Tibial nerve (tissue), 4 donors: ENCODE results near the gene HOXB7.
A peak's percentile ranks its signal among the peaks of the same experiment; 100 is the strongest.

Source experiments
- EP300 ChIP-seq, 2 donors: sonication (generic); formaldehyde crosslinking; IDR thresholded peaks; one replicate each; pipeline ENCODE4 v1.6.1; 2017; ENCODE audit warnings: antibody characterized with exemption in 2 of 2, mild to moderate bottlenecking in 1 of 2
- POLR2A ChIP-seq, 2 donors: fragments of 450-650 bp; IDR thresholded peaks; one replicate each; pipeline ENCODE4 v1.6.1; 2017; ENCODE audit warnings: antibody characterized with exemption in 2 of 2, mild to moderate bottlenecking in 2 of 2, moderate library complexity in 2 of 2
- TF ChIP-seq, protein P1 (sequence below), 5 experiments: fragments of 200-600 bp in 3 of 5; fragments of 450-650 bp in 2 of 5; sonication (generic) in 3 of 5; IDR thresholded peaks; one replicate each; pipeline ENCODE4 v1.5.1; 2016 to 2019; ENCODE audit warnings: antibody characterized with exemption in 5 of 5, mild to moderate bottlenecking in 3 of 5, moderate library complexity in 2 of 5

DNA sequence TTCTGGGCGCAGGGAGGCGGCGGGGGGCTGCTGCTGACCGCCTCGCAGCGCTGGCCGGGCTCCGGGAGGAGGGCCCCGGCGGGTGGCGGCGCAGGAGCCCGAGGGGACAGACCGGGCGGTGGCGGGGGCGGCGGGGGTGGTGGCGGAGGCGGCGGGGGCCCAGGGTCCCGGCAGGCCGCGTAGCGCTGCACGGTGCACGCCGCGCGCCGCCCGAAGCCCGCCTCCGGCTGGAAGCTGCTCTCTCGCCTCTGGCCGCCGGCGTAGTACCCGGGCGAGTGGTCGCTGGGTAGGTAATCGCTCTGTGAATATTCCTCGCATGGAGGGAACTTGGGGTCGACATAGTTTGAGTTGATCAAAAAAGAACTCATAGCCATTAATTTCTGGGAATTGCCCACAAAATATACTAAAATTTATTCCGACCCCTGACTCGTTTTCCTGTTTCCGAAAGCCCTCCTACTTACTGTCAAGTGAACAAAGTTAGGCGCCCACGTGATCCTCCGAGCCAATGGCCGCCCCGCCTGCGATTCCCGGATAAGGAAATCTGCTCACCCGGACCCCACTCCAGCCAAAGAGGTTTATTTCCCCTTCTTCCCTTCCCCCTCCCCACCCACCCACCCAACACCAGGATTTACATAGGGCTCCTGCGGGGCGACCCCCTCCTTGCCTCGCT, 32.7 kb downstream of the HOXB7 start, which contains the start of gene HOXB4:
- peak in 1 of 2 donors; percentile 56 for TF ChIP-seq EP300 (IDR thresholded peaks at IDR 0.05)
- TF ChIP-seq, protein P1, sequence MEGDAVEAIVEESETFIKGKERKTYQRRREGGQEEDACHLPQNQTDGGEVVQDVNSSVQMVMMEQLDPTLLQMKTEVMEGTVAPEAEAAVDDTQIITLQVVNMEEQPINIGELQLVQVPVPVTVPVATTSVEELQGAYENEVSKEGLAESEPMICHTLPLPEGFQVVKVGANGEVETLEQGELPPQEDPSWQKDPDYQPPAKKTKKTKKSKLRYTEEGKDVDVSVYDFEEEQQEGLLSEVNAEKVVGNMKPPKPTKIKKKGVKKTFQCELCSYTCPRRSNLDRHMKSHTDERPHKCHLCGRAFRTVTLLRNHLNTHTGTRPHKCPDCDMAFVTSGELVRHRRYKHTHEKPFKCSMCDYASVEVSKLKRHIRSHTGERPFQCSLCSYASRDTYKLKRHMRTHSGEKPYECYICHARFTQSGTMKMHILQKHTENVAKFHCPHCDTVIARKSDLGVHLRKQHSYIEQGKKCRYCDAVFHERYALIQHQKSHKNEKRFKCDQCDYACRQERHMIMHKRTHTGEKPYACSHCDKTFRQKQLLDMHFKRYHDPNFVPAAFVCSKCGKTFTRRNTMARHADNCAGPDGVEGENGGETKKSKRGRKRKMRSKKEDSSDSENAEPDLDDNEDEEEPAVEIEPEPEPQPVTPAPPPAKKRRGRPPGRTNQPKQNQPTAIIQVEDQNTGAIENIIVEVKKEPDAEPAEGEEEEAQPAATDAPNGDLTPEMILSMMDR (IDR thresholded peaks at IDR 0.05): no peak
- peak in 1 of 2 donors; percentile 32 for TF ChIP-seq POLR2A (IDR thresholded peaks at IDR 0.05)
